ENCODE data around the gene SPATA19.

DNA sequence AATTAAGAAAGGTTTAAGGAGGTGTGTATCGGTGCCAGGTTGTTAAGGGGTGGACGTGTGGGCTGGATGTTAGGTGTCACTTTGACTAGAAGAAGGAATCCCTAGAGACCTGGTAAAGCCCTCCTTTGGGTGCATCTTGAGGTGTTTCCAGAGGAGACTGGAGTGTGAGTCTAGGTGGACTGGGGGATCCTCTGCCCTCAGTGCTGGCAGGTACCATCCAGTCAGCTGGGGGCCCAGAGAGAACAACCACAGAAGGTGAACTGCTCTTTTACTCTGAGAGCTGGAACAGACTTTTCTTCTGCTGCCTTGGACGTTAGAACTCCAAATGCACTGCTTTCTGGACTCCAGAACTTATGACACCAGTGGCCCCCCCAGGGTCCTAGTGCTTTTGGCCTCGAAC lies 44.0 kb downstream of the SPATA19 start:
- TF ChIP-seq, protein P1, sequence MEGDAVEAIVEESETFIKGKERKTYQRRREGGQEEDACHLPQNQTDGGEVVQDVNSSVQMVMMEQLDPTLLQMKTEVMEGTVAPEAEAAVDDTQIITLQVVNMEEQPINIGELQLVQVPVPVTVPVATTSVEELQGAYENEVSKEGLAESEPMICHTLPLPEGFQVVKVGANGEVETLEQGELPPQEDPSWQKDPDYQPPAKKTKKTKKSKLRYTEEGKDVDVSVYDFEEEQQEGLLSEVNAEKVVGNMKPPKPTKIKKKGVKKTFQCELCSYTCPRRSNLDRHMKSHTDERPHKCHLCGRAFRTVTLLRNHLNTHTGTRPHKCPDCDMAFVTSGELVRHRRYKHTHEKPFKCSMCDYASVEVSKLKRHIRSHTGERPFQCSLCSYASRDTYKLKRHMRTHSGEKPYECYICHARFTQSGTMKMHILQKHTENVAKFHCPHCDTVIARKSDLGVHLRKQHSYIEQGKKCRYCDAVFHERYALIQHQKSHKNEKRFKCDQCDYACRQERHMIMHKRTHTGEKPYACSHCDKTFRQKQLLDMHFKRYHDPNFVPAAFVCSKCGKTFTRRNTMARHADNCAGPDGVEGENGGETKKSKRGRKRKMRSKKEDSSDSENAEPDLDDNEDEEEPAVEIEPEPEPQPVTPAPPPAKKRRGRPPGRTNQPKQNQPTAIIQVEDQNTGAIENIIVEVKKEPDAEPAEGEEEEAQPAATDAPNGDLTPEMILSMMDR (conservative IDR thresholded peaks at IDR 0.05; ENCODE audit: low read depth, low read length) = no peak
- no peak for TF ChIP-seq EZH2 (IDR thresholded peaks at IDR 0.05; ENCODE audit: borderline replicate concordance, low read depth, low read length, poor library complexity, severe bottlenecking)

Data from A673 (cell line).